NK-92 (cell line): ENCODE results near the gene PAQR4.

ENCODE experiments used
- DNase-seq: peaks from one replicate; lab custom pipeline; 2025; ENCODE audit not compliant: unreplicated experiment; lab: John Stamatoyannopoulos, UW

PAQR4 gene

DNA sequence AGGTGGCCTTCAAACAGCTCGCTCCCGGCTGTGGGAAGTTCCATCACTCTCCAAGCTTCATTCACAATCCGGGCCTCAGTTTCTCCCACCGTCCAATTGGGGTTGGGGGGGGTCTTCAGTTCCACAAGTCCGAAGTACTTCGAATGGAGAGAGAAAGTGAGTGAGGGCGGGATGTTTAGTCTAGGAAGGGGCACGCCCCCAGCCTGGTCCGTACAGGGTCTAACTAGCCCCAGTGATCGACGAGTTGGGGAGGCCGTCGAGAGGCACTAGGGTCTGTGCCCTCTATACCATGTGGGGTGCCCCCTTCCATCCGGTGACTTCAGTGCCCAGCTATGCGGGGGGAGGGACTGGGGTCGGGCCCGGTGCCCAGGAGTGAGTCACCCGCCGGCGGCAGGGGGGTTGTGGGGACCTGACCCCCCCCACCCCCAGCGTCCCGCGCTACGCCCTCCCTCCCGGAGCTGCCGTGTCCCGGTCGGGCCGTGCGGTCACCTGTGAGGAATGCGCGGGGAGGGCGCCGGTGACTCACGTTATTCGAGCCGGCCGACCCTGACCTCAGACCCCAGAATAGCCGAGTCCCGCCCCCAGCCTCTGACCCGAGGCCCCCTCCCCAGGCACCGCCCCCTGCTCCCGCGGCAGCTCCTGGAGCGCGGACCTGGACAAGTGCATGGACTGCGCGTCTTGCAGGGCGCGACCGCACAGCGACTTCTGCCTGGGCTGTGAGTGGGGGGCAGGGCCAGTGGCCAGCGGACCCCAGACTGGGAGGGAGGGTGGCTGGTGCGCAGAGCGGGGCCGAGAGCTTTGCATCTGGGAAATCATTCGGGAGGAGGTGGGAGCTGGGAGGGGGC lies 51.7 kb downstream of the PAQR4 start:
- DNase-seq, result no peak

DNA sequence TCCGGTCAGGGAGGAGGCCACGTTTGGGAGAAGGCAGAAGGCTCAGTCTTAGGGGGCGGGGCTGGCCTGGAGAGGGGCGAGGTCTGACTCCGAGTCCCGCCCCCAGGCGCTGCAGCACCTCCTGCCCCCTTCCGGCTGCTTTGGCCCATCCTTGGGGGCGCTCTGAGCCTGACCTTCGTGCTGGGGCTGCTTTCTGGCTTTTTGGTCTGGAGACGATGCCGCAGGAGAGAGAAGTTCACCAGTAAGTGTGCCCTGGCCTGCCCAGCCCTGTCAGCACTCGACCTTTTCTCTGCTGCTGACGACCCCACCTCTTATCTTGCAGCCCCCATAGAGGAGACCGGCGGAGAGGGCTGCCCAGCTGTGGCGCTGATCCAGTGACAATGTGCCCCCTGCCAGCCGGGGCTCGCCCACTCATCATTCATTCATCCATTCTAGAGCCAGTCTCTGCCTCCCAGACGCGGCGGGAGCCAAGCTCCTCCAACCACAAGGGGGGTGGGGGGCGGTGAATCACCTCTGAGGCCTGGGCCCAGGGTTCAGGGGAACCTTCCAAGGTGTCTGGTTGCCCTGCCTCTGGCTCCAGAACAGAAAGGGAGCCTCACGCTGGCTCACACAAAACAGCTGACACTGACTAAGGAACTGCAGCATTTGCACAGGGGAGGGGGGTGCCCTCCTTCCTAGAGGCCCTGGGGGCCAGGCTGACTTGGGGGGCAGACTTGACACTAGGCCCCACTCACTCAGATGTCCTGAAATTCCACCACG lies 52.5 kb downstream of the PAQR4 start:
- no peak for DNase-seq

DNA sequence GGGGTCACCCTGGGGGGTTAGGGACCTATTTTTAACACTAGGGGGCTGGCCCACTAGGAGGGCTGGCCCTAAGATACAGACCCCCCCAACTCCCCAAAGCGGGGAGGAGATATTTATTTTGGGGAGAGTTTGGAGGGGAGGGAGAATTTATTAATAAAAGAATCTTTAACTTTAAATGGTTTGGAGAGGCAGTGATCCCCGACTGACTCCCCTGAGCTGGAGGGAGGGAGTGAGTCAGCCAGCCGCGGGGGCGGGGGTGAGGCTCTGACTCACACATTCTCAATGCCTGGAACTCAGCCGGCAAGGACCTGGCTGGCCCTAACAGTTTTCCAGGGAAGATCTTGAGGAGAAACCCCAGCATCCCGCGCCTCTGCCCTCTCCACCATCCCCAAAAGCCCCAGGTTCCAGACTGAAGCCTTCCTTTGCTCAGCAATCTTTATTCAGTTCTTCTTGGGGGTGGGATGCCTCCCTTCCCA lies 53.1 kb downstream of the PAQR4 start:
- DNase-seq, result no peak

GRCh38 chr16:3022684-3023414 lies 53.7 kb downstream of the PAQR4 start:
- DNase-seq, result no peak
